Measurements from ENCODE around the gene SHISAL1.

DNA sequence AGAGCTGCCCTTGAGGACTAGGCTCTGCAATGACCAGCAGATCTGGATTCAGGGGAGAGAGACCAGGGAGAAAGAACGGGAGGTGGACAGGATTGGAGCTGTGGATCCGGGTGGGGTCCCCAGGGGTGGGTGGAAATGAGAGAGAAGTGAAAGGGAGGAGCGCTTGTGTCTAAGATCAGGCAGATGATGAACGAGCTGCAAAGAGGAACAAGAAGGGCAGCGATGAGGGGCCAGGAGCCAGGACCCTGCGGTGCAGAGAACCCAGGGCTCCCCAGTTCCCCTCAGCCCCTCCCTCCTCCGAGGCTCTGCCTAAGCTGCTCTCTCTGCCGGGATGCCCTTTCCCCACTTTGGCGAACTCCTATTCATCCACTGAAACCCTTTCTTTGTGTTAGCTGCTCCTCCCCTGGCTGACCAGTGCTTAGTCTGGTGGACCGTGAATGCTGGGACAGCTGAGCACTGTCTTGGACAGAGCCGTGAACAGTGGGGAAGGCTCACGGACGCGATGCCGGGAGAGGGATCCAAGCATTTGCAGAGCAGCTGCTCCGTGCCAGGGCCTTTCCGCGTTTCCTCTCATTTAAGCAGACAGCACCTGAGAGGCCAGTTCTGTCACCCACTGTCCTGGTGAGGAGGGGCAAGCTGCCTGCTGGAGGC is 35.9 kb downstream of the SHISAL1 start:
- TF ChIP-seq POLR2A (IDR thresholded peaks at IDR 0.05) (no peak), POLR2AphosphoS5 (IDR thresholded peaks at IDR 0.05) (no peak)
- TF ChIP-seq, protein P1, sequence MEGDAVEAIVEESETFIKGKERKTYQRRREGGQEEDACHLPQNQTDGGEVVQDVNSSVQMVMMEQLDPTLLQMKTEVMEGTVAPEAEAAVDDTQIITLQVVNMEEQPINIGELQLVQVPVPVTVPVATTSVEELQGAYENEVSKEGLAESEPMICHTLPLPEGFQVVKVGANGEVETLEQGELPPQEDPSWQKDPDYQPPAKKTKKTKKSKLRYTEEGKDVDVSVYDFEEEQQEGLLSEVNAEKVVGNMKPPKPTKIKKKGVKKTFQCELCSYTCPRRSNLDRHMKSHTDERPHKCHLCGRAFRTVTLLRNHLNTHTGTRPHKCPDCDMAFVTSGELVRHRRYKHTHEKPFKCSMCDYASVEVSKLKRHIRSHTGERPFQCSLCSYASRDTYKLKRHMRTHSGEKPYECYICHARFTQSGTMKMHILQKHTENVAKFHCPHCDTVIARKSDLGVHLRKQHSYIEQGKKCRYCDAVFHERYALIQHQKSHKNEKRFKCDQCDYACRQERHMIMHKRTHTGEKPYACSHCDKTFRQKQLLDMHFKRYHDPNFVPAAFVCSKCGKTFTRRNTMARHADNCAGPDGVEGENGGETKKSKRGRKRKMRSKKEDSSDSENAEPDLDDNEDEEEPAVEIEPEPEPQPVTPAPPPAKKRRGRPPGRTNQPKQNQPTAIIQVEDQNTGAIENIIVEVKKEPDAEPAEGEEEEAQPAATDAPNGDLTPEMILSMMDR (IDR thresholded peaks at IDR 0.05): no peak
